GM23338 (cell line): ENCODE results near the gene ADAMTS7. TPM values are rescaled to one million over a fixed set of nuclear protein-coding genes. Genes with fewer than 3 reads are reported as not detected.

Experiments used
- ATAC-seq: fragments of 200-7000 bp; cut with Tn5 transposase; 3 replicates; pipeline ENCODE4 v1.9.1; 2020
- DNase-seq: peaks from one replicate; pipeline ENCODE4 v3.0.0-alpha.2; 2015; ENCODE audit warnings: low spot score
- H2AFZ ChIP-seq: fragments of 200-600 bp; sonication (generic); 2 replicates; pipeline ENCODE4 v1.8.0; 2016; ENCODE audit warnings: antibody characterized with exemption, mild to moderate bottlenecking, moderate library complexity
- H3F3A ChIP-seq: fragments of 200-600 bp; sonication (generic); replicated peaks from 2 replicates; pipeline ENCODE4 v1.8.0; 2017; ENCODE audit warnings: antibody characterized with exemption, mixed run types, low read depth
- H3K27ac ChIP-seq: fragments of 200-600 bp; sonication (generic); 2 replicates; pipeline ENCODE4 v1.6.1; 2016; ENCODE audit warnings: low read depth
- H3K27me3 ChIP-seq: fragments of 200-600 bp; sonication (generic); 2 replicates; pipeline ENCODE4 v1.8.0; 2016; ENCODE audit warnings: mild to moderate bottlenecking, mixed run types, moderate library complexity; ENCODE audit not compliant: insufficient read depth
- H3K36me3 ChIP-seq: fragments of 200-600 bp; sonication (generic); 2 replicates; pipeline ENCODE4 v1.8.0; 2016; ENCODE audit warnings: mild to moderate bottlenecking; ENCODE audit not compliant: insufficient read depth
- H3K4me1 ChIP-seq: fragments of 200-600 bp; sonication (generic); 2 replicates; pipeline ENCODE4 v1.8.0; 2016; ENCODE audit warnings: mild to moderate bottlenecking, moderate library complexity; ENCODE audit not compliant: insufficient read depth
- H3K4me2 ChIP-seq: fragments of 200-600 bp; sonication (generic); 2 replicates; pipeline ENCODE4 v1.7.1; 2017; ENCODE audit warnings: mixed run types
- H3K4me3 ChIP-seq: fragments of 200-600 bp; sonication (generic); 2 replicates; pipeline ENCODE4 v1.6.1; 2016; ENCODE audit warnings: mixed run types
- H3K79me2 ChIP-seq: fragments of 200-600 bp; sonication (generic); replicated peaks from 2 replicates; pipeline ENCODE4 v1.8.0; 2017; ENCODE audit warnings: mild to moderate bottlenecking; ENCODE audit not compliant: insufficient read depth
- H3K9me2 ChIP-seq: fragments of 200-600 bp; sonication (generic); 2 replicates; pipeline ENCODE4 v1.8.0; 2017; ENCODE audit not compliant: insufficient read depth
- H4K20me1 ChIP-seq: fragments of 200-600 bp; sonication (generic); replicated peaks from 2 replicates; pipeline ENCODE4 v1.8.0; 2017; ENCODE audit warnings: mild to moderate bottlenecking; ENCODE audit not compliant: insufficient read depth
- H3K27ac Mint-ChIP-seq: 2 replicates; pipeline ENCODE4 v1.8.0; 2020; ENCODE audit warnings: inconsistent platforms, mild to moderate bottlenecking, moderate library complexity, mixed read lengths
- H3K27me3 Mint-ChIP-seq: 3 replicates; pipeline ENCODE4 v1.8.0; 2022; ENCODE audit warnings: low read depth, mild to moderate bottlenecking, moderate library complexity, mixed read lengths, inconsistent platforms; ENCODE audit not compliant: insufficient read depth, poor library complexity
- H3K36me3 Mint-ChIP-seq: 3 replicates; pipeline ENCODE4 v1.8.0; 2021; ENCODE audit warnings: low read depth, mild to moderate bottlenecking, inconsistent platforms, moderate library complexity, mixed read lengths
- H3K4me1 Mint-ChIP-seq: 3 replicates; pipeline ENCODE4 v1.8.0; 2020; ENCODE audit warnings: mild to moderate bottlenecking, inconsistent platforms, mixed read lengths
- H3K4me3 Mint-ChIP-seq: 3 replicates; pipeline ENCODE4 v1.8.0; 2021; ENCODE audit warnings: moderate library complexity, mild to moderate bottlenecking, inconsistent platforms, mixed read lengths
- H3K9me3 Mint-ChIP-seq: 3 replicates; pipeline ENCODE4 v1.8.0; 2020; ENCODE audit warnings: moderate library complexity, mild to moderate bottlenecking, inconsistent platforms, mixed read lengths
- CREB1 ChIP-seq: fragments of 250-450 bp; sonication (Bioruptor Pico); IDR thresholded peaks from 2 replicates; pipeline ENCODE4 v1.5.0; 2020; ENCODE audit warnings: low read depth, mild to moderate bottlenecking, moderate library complexity
- ETS1 ChIP-seq: IDR thresholded peaks from 2 replicates; pipeline ENCODE4 v1.6.1; 2016; ENCODE audit warnings: antibody characterized with exemption
- EZH2 ChIP-seq: fragments of 200-600 bp; sonication (generic); IDR thresholded peaks from one replicate; pipeline ENCODE4 v1.8.0; 2017; ENCODE audit warnings: antibody characterized with exemption, mild to moderate bottlenecking, low read depth; ENCODE audit not compliant: unreplicated experiment
- EZH2phosphoT487 ChIP-seq: fragments of 200-600 bp; sonication (generic); IDR thresholded peaks from one replicate; pipeline ENCODE4 v1.8.1; 2018; ENCODE audit warnings: antibody characterized with exemption; ENCODE audit not compliant: unreplicated experiment
- JUNB ChIP-seq: IDR thresholded peaks from one replicate; pipeline ENCODE4 v1.6.1; 2016; ENCODE audit warnings: antibody characterized with exemption; ENCODE audit not compliant: unreplicated experiment
- NANOG ChIP-seq: IDR thresholded peaks from 2 replicates; pipeline ENCODE4 v1.6.1; 2016; ENCODE audit warnings: antibody characterized with exemption, borderline replicate concordance
- REST ChIP-seq: IDR thresholded peaks from one replicate; pipeline ENCODE4 v1.6.1; 2018; ENCODE audit warnings: antibody characterized with exemption; ENCODE audit not compliant: unreplicated experiment
- ZNF114 ChIP-seq: fragments of 250-450 bp; sonication (Bioruptor Pico); IDR thresholded peaks from 2 replicates; pipeline ENCODE4 v1.5.0; 2020; ENCODE audit warnings: mild to moderate bottlenecking, moderate library complexity
- ZNF331 ChIP-seq: fragments of 250-450 bp; sonication (Bioruptor Pico); IDR thresholded peaks from 2 replicates; pipeline ENCODE4 v1.5.0; 2020; ENCODE audit warnings: low read depth, mild to moderate bottlenecking, moderate library complexity
- ZNF462 ChIP-seq: fragments of 250-450 bp; sonication (Bioruptor Pico); IDR thresholded peaks from 2 replicates; pipeline ENCODE4 v1.5.0; 2020; ENCODE audit warnings: mild to moderate bottlenecking, moderate library complexity
- polyA plus RNA-seq: library from polyadenylated mRNA; unstranded; fragments of >200 nt; fragmentation: Nextera tagmentation; extraction: Ambion mirVana; gene quantifications from 2 replicates; pipeline ENCODE4 v1.2.1, GENCODE V29; 2016
- total RNA-seq: library from RNA; depleted of rRNA; stranded (reverse); fragments of >200 nt; shearing (Covaris generic); gene quantifications from 2 replicates; pipeline ENCODE4 v1.2.3, GENCODE V29; 2014

ADAMTS7 gene
- total and polyA plus RNA-seq, 2 experiments from 2014 or later, result 11.6 to 52.7 TPM

GRCh38 chr15:78739206-78739605 lies 72.1 kb downstream of the ADAMTS7 start:
- Mint-ChIP-seq H3K4me1 (peaks cover 18% of the 10 kb centered on the region), H3K4me3 (no peak overlapping the region), H3K9me3 (no peaks in the 10 kb centered on the region; the same call in 2 of the 3 replicates), H3K36me3 (no peaks in the 10 kb centered on the region; the same call in 2 of the 3 replicates), H3K27ac (no peak overlapping the region), H3K27me3 (peaks cover 16% of the 10 kb centered on the region)
- Histone ChIP-seq H4K20me1 (no peaks in the 10 kb centered on the region), H3K4me1 (no peaks in the 10 kb centered on the region), H3K9me2 (no peaks in the 10 kb centered on the region), H2AFZ (no peak overlapping the region), H3K79me2 (no peaks in the 10 kb centered on the region), H3K36me3 (no peaks in the 10 kb centered on the region), H3F3A (no peaks in the 10 kb centered on the region), H3K4me2 (no peak overlapping the region), H3K27me3 (no peaks in the 10 kb centered on the region), H3K4me3 (no peak overlapping the region), H3K27ac (no peak overlapping the region)
- no peak for ATAC-seq
- TF ChIP-seq JUNB, result no peak
- no peak for TF ChIP-seq EZH2phosphoT487
- TF ChIP-seq ETS1, result no peak
- no peak for TF ChIP-seq NANOG
- no peak for TF ChIP-seq CREB1 (CRISPR knock-in tag)
- TF ChIP-seq ZNF331 (CRISPR knock-in tag), result no peak
- no peak for TF ChIP-seq REST
- no peak for TF ChIP-seq EZH2
- TF ChIP-seq ZNF114 (CRISPR knock-in tag), result no peak
- TF ChIP-seq ZNF462 (CRISPR knock-in tag), result no peak
- no peak for DNase-seq
